ENCODE measurements around the gene C1QTNF12. TPM values are rescaled to one million over a fixed set of nuclear protein-coding genes. Genes with fewer than 3 reads are reported as not detected.

C1QTNF12 gene
- total and polyA plus RNA-seq, 2 donors (not counting 3 experiments of a cell fraction or from before 2014, with no cell fraction given), result 1.0 to 1.9 TPM

DNA sequence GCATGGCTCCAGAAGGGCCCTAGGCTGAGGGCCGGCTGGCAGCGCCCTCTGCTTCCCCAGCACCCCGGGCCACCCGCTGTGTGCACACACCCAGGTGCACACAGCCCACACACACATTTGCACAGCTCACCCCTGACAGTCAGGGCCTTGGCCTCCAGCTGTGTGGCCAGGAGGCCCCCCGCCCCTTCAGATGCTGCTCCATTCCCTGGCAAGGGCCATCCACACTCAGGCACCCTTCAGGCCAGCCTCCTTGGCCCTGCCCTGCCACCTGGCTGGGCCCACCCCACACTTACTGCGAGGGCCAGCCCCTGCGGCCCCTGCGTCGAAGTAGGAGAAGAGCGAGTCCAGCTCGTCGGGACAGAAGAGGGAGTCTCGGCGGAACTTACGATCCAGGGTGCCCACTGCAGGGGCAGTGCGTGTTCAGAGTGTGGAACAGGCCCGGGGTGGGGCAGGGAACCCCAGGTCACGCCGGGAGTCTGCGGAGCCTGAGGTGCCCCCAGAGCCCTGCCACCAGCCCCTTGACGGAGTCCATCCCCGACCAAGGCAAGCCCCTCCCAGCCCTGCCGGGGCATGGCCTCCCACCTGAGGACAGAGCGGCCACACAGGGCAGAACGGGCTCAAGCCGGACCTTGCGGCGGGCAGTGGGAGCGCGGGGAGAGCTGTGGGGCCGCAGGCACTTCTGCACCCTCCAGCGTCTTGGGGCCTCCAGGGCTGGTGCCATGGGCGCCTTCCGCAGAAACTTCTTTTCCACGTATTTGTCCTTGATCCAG is 48.8 kb upstream of the C1QTNF12 start:
- no peak overlapping the region for H3K4me2 ChIP-seq (ENCODE audit: insufficient read depth, low read length)
- no peak for TF ChIP-seq POLR2AphosphoS5 (IDR thresholded peaks at IDR 0.05; ENCODE audit: insufficient read depth, low read depth, low read length)
- TF ChIP-seq, protein P1, sequence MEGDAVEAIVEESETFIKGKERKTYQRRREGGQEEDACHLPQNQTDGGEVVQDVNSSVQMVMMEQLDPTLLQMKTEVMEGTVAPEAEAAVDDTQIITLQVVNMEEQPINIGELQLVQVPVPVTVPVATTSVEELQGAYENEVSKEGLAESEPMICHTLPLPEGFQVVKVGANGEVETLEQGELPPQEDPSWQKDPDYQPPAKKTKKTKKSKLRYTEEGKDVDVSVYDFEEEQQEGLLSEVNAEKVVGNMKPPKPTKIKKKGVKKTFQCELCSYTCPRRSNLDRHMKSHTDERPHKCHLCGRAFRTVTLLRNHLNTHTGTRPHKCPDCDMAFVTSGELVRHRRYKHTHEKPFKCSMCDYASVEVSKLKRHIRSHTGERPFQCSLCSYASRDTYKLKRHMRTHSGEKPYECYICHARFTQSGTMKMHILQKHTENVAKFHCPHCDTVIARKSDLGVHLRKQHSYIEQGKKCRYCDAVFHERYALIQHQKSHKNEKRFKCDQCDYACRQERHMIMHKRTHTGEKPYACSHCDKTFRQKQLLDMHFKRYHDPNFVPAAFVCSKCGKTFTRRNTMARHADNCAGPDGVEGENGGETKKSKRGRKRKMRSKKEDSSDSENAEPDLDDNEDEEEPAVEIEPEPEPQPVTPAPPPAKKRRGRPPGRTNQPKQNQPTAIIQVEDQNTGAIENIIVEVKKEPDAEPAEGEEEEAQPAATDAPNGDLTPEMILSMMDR (IDR thresholded peaks at IDR 0.05; ENCODE audit: extremely low read depth in 1 of 2, insufficient read depth in 1 of 2, low read depth in 1 of 2, low read length in 2 of 2), result no peak
- TF ChIP-seq EZH2 (IDR thresholded peaks at IDR 0.05; ENCODE audit: borderline replicate concordance, low read depth, low read length, severe bottlenecking), result no peak
- no peak for TF ChIP-seq POLR2A (IDR thresholded peaks at IDR 0.05; ENCODE audit: low read depth, low read length)
- TF ChIP-seq FOS (IDR thresholded peaks at IDR 0.05; ENCODE audit: borderline replicate concordance, insufficient read depth, low read length), result no peak
- TF ChIP-seq, protein P2, sequence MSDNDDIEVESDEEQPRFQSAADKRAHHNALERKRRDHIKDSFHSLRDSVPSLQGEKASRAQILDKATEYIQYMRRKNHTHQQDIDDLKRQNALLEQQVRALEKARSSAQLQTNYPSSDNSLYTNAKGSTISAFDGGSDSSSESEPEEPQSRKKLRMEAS (IDR thresholded peaks at IDR 0.05; ENCODE audit: insufficient read depth, insufficient read length), result no peak
- TF ChIP-seq JUN (IDR thresholded peaks at IDR 0.05; ENCODE audit: borderline replicate concordance, insufficient read depth, insufficient read length, low read depth), result no peak
- TF ChIP-seq MYC (IDR thresholded peaks at IDR 0.05; ENCODE audit: low read depth, low read length), result no peak
- no peak for TF ChIP-seq GATA2 (IDR thresholded peaks at IDR 0.05; ENCODE audit: insufficient read depth, insufficient read length, low read depth, low read length)
- dilution Hi-C loops (cut with MboI; ENCODE audit: extremely low pct_ligation_motif_present, low sequenced_read_pairs) (no loop called here), intact Hi-C loops (cut with micrococcal nuclease) (no loop called here)
- H3K4me3 ChIP-seq (replicated peaks in 1 of 3; ENCODE audit: insufficient read depth in 1 of 3, low read depth in 1 of 3, low read length in 3 of 3), result no peak overlapping the region
- no TSS peak for BruUV-seq (replicated peaks)
- H3K9me1 ChIP-seq (replicated peaks; ENCODE audit: control insufficient read depth, extremely low read depth, insufficient read depth, low read length), result no peaks in the 10 kb centered on the region
- no peaks in the 10 kb centered on the region for H4K20me1 ChIP-seq (replicated peaks; ENCODE audit: control insufficient read depth, extremely low read depth, insufficient read depth, low read length)
- H3K9ac ChIP-seq (replicated peaks; ENCODE audit: extremely low read depth, insufficient read depth, low read length), result no peak overlapping the region
- DNase-seq (ENCODE audit: low read depth, low spot score) (no peak), FAIRE-seq (no peak)
- ChIA-PET CTCF (interaction anchor here (5.5 kb wide), 1 partner anchor 175 kb away, joined by 286 read pairs; no protein-coding TSS in a partner anchor), POLR2A (no interaction called here)
- no peaks in the 10 kb centered on the region for H3K27me3 ChIP-seq (ENCODE audit: control insufficient read depth in 2 of 2, insufficient read depth in 2 of 2, low read length in 2 of 2)
- no peaks in the 10 kb centered on the region for H3K4me1 ChIP-seq (ENCODE audit: control insufficient read depth, extremely low read depth, insufficient read depth, low read length)
- no peaks in the 10 kb centered on the region for H3K9me3 ChIP-seq (replicated peaks; ENCODE audit: control insufficient read depth, insufficient read depth, low read length)
- no peak overlapping the region for H3K27ac ChIP-seq (ENCODE audit: insufficient read depth, low read depth, low read length)
- H3K79me2 ChIP-seq (ENCODE audit: control insufficient read depth, insufficient read depth, low read length), result no peaks in the 10 kb centered on the region
- no peak overlapping the region for H2AFZ ChIP-seq (ENCODE audit: low read depth, low read length)
- no peaks in the 10 kb centered on the region for H3K36me3 ChIP-seq (ENCODE audit: control insufficient read depth in 2 of 2, extremely low read depth in 1 of 2, insufficient read depth in 2 of 2, low read length in 2 of 2)
